GM23248 (cell line): ENCODE results near the gene IGFBP4.

ENCODE experiments used
- EZH2 ChIP-seq: fragments of 200-600 bp; sonication (generic); IDR thresholded peaks from 2 replicates; pipeline ENCODE4 v1.6.1; 2018; ENCODE audit warnings: antibody characterized with exemption, mild to moderate bottlenecking; ENCODE audit not compliant: insufficient read depth, poor library complexity, severe bottlenecking
- EZH2phosphoT487 ChIP-seq: fragments of 200-600 bp; sonication (generic); IDR thresholded peaks from 2 replicates; pipeline ENCODE4 v1.6.1; 2018; ENCODE audit warnings: antibody characterized with exemption, moderate library complexity, mild to moderate bottlenecking, low read depth; ENCODE audit not compliant: insufficient read depth

- TF ChIP-seq EZH2 (no peak), EZH2phosphoT487 (no peak)
Observed at GRCh38 chr17:40450175-40450574, 6.9 kb downstream of the IGFBP4 start.
